Loucy (cell line): ENCODE results near the gene TOB1.
A peak's percentile ranks its signal among the peaks of the same experiment; 100 is the strongest.

Source experiments
- CTCF ChIP-seq: fragments of 200-600 bp; sonication (generic); conservative IDR thresholded peaks from 2 replicates; pipeline ENCODE4 v1.5.1; 2014; ENCODE audit warnings: mild to moderate bottlenecking, antibody characterized with exemption, low read length
- EZH2phosphoT487 ChIP-seq: fragments of 200-600 bp; IDR thresholded peaks from 2 replicates; pipeline ENCODE4 v1.6.1; 2018; ENCODE audit warnings: antibody characterized with exemption, mild to moderate bottlenecking, moderate library complexity, borderline replicate concordance

DNA sequence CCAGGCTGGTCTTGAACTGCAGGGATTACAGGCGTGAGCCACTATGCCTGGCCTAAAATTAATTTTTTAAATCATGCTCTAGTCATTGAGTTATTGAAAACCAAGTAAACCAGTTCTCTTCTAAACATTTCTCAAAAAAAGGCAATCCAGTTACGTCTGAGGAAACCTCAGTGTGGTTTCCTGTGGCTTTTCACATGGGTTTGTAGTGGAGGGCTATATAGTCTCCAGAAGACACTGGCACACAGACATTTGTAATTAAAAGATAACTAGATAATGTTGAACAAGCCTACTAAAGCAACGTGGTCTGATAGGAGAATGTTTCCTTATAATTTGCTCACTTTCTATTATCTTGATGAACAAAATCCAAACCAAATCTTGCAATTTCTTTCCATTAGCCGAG, 5.2 kb upstream of the TOB1 start:
- no peak for TF ChIP-seq CTCF
- TF ChIP-seq EZH2phosphoT487: peak; percentile 70
